ENCODE measurements around the gene HTRA1. TPM values are rescaled to one million over a fixed set of nuclear protein-coding genes. Genes with fewer than 3 reads are reported as not detected.

HTRA1 gene
- total RNA-seq (100 to 1,000 TPM in 4 of 9 donors, 10 to 100 TPM in 4, 1 to 10 TPM in 1; 8.5 to 167 (median 82.4) TPM), polyA plus RNA-seq (10 to 100 TPM; 54.1 to 84.4 (median 73.5) TPM)
- long read RNA-seq, donor 1: 0 reads
- long read RNA-seq, donor 2, partial matches to known transcripts: 0 of 3 reads
- long read RNA-seq, donor 2, other reads (novel, unspliced or antisense): 0 of 3 reads
- long read RNA-seq, donor 3: 0 reads
- long read RNA-seq, donor 4, partial matches to known transcripts: 1 of 5 reads
- long read RNA-seq, donor 4, other reads (novel, unspliced or antisense): 0 of 5 reads
- long read RNA-seq, donor 5, transcript HTRA1-201 (9 exons, 2,120 nt): major isoform, 194 of 211 reads
- long read RNA-seq, donor 5, partial matches to known transcripts: 5 of 211 reads
- long read RNA-seq, donor 5, other reads (novel, unspliced or antisense): 11 of 211 reads
- long read RNA-seq, donor 6, partial matches to known transcripts: 6 of 10 reads
- long read RNA-seq, donor 6, other reads (novel, unspliced or antisense): 1 of 10 reads
- long read RNA-seq, donor 7, partial matches to known transcripts: 0 of 1 reads
- long read RNA-seq, donor 7, other reads (novel, unspliced or antisense): 0 of 1 reads
- long read RNA-seq, donor 8, transcript HTRA1-201 (9 exons, 2,120 nt): major isoform, 5 of 7 reads
- long read RNA-seq, donor 8, partial matches to known transcripts: 0 of 7 reads
- long read RNA-seq, donor 8, other reads (novel, unspliced or antisense): 0 of 7 reads
- long read RNA-seq, donor 9, partial matches to known transcripts: 0 of 1 reads
- long read RNA-seq, donor 9, other reads (novel, unspliced or antisense): 0 of 1 reads
- long read RNA-seq, donor 10, partial matches to known transcripts: 0 of 3 reads
- long read RNA-seq, donor 10, other reads (novel, unspliced or antisense): 0 of 3 reads

DNA sequence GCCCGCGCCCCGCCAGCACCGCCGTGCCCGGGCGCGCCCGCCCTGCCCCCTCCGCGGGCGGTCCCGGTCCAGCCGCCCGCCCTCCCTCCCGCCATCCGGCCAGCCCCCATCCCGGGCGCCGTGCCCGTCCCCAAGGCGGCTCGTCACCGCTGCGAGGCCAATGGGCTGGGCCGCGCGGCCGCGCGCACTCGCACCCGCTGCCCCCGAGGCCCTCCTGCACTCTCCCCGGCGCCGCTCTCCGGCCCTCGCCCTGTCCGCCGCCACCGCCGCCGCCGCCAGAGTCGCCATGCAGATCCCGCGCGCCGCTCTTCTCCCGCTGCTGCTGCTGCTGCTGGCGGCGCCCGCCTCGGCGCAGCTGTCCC is at the start of gene HTRA1:
Gene HTRA1, plus strand, starts transcription at position 187 of the 362 bp plus-strand sequence. Its CDS starts 100 bp downstream, at position 287.
- peak; percentile 76 to 89 (median 81) for DNase-seq
- Histone ChIP-seq H3K4me1 (replicated peaks in 1 of 2) (peaks cover 8 to 23% of the 10 kb centered on the region in 2 donors), H3K9me3 (replicated peaks in 1 of 3) (no peaks in the 10 kb centered on the region), H3K27ac (peak within 1 kb of the TSS in 3 of 5 donors; percentile 22 to 87 (median 74)), H3K27me3 (no peaks in the 10 kb centered on the region), H3K36me3 (replicated peaks in 1 of 2) (no peaks in the 10 kb centered on the region), H3K4me3 (peak within 1 kb of the TSS in 3 of 4 donors; percentile 16 to 89 (median 83))
- TF ChIP-seq, protein P1, sequence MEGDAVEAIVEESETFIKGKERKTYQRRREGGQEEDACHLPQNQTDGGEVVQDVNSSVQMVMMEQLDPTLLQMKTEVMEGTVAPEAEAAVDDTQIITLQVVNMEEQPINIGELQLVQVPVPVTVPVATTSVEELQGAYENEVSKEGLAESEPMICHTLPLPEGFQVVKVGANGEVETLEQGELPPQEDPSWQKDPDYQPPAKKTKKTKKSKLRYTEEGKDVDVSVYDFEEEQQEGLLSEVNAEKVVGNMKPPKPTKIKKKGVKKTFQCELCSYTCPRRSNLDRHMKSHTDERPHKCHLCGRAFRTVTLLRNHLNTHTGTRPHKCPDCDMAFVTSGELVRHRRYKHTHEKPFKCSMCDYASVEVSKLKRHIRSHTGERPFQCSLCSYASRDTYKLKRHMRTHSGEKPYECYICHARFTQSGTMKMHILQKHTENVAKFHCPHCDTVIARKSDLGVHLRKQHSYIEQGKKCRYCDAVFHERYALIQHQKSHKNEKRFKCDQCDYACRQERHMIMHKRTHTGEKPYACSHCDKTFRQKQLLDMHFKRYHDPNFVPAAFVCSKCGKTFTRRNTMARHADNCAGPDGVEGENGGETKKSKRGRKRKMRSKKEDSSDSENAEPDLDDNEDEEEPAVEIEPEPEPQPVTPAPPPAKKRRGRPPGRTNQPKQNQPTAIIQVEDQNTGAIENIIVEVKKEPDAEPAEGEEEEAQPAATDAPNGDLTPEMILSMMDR (IDR thresholded peaks at IDR 0.05): no peak
- peak in 1 of 2 donors; percentile 61 for TF ChIP-seq POLR2A (IDR thresholded peaks at IDR 0.05)
- intact Hi-C loops (cut with DNase I): loop anchor here in 1 of 2 donors (10.0 kb wide), 1 partner anchor 93 kb away; no protein-coding TSS in a partner anchor
- 0% methylated on average over 54 to 56 of the region's 56 CpGs; no CpG with 5 or more reads in 2 of the 4 donors for WGBS, 4 donors

DNA sequence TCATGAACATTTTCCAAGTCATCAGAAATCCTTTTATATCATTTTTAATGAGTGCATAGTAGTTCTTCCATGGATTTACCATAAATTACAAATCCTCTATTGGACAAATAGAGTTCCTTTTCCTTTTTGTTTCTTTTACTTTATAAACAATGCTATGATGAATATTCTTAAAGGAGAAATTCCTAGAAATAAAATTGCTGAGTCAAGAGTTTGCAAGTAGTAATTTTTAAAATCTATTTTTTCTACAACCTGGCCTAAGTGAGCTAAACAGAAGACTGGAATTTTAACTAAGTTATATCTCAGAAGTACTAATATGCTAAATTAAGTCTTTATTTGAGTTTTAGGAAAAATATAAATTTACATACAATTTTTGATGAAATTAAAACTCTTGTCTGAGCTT is 48.0 kb upstream of the HTRA1 start:
- H3K4me3 ChIP-seq: no peak overlapping the region
- no peak overlapping the region for H3K27ac ChIP-seq
- no peaks in the 10 kb centered on the region for H3K27me3 ChIP-seq
- intact Hi-C loops (cut with DNase I): no loop called here
- H3K9me3 ChIP-seq (replicated peaks in 1 of 3): no peaks in the 10 kb centered on the region
- no peaks in the 10 kb centered on the region for H3K36me3 ChIP-seq (replicated peaks in 1 of 2)
- peaks cover 0 to 8% of the 10 kb centered on the region in 2 donors for H3K4me1 ChIP-seq (replicated peaks in 1 of 2)
- no peak for DNase-seq
- TF ChIP-seq, protein P1 (IDR thresholded peaks at IDR 0.05): no peak
- TF ChIP-seq POLR2A (IDR thresholded peaks at IDR 0.05): no peak

- no peak overlapping the region for H3K4me3 ChIP-seq
- H3K36me3 ChIP-seq (replicated peaks in 1 of 2): peaks cover 0 to 3% of the 10 kb centered on the region in 2 donors
- TF ChIP-seq, protein P1 (IDR thresholded peaks at IDR 0.05): no peak
- no peak for TF ChIP-seq POLR2A (IDR thresholded peaks at IDR 0.05)
- no peak for DNase-seq
- H3K4me1 ChIP-seq (replicated peaks in 1 of 2): peaks cover 6 to 20% of the 10 kb centered on the region in 2 donors
- intact Hi-C loops (cut with DNase I): no loop called here
- no peak overlapping the region for H3K27ac ChIP-seq
- no peaks in the 10 kb centered on the region for H3K27me3 ChIP-seq
- 82 to 94% (median 89%) methylated on average over 2 of the region's 2 CpGs for whole genome bisulfite sequencing, 4 donors
- no peaks in the 10 kb centered on the region for H3K9me3 ChIP-seq (replicated peaks in 1 of 3)
Measured at GRCh38 chr10:122417667-122418066, 43.7 kb upstream of the HTRA1 start.

DNA sequence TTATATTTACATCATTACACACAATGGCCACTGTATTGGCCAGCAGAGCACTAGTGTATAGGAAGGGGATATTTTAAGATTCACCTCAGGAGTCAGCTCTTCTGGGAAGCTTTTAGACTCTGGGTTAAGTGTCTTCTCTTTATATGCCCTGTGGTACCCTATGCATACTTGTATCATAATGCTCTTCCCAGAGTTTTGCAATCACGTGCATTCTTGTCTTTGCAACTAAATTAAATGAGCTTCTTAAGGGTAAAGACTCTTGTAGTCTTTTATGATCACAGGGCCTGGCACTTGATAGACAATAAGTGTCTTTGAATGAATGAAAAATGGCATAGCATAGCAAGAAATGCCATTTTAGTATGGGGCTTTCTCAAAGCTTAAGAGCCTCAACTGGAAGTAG is 42.3 kb upstream of the HTRA1 start:
- Histone ChIP-seq H3K4me3 (no peak overlapping the region), H3K4me1 (replicated peaks in 1 of 2) (peaks cover 6 to 20% of the 10 kb centered on the region in 2 donors), H3K36me3 (replicated peaks in 1 of 2) (peaks cover 0 to 3% of the 10 kb centered on the region in 2 donors), H3K27ac (no peak overlapping the region), H3K27me3 (no peaks in the 10 kb centered on the region), H3K9me3 (replicated peaks in 1 of 3) (no peaks in the 10 kb centered on the region)
- intact Hi-C loops (cut with DNase I): no loop called here
- 78 to 94% (median 84%) methylated on average over 1 of the region's 1 CpG for WGBS, 4 donors
- no peak for DNase-seq
- TF ChIP-seq, protein P1 (IDR thresholded peaks at IDR 0.05): no peak
- no peak for TF ChIP-seq POLR2A (IDR thresholded peaks at IDR 0.05)
